Activated T-cell treated with anti-CD3 and anti-CD28 coated beads, Interleukin-2, amount 50 U/mL, for 72 hours (primary cell): Measurements from ENCODE around the gene NLRP2B. TPM values are rescaled to one million over a fixed set of nuclear protein-coding genes. Genes with fewer than 3 reads are reported as not detected.
"Not testable (repeated sequence)": the region's sequence is repeated elsewhere in the genome, so short reads cannot be mapped to it uniquely, and the experiment has no call there.

Experiments used
- ATAC-seq, 2 donors: fragments of 150-1000 bp; cut with Tn5 transposase; replicated peaks in 1 of 2; 2 replicates each; pipeline ENCODE4 v1.10.0; 2021; ENCODE audit warnings: moderate library complexity in 2 of 2, mild to moderate bottlenecking in 1 of 2
- DNase-seq, 2 donors: peaks; one replicate each; pipeline ENCODE4 v3.0.0; 2021 to 2022; ENCODE audit warnings: mixed read lengths in 1 of 2
- H3K27ac Mint-ChIP-seq: one replicate; pipeline ENCODE4 v1.8.0; 2022; ENCODE audit warnings: mild to moderate bottlenecking, moderate library complexity, mixed read lengths
- H3K27me3 Mint-ChIP-seq: one replicate; pipeline ENCODE4 v1.8.0; 2022; ENCODE audit warnings: low read depth, mixed read lengths
- H3K36me3 Mint-ChIP-seq, 2 donors: one replicate each; pipeline ENCODE4 v1.8.0; 2022; ENCODE audit warnings: mixed read lengths in 2 of 2, mild to moderate bottlenecking in 1 of 2; ENCODE audit not compliant: insufficient read depth in 2 of 2
- H3K4me1 Mint-ChIP-seq: one replicate; pipeline ENCODE4 v1.8.0; 2022; ENCODE audit warnings: low read depth, mixed read lengths
- H3K4me3 Mint-ChIP-seq, 2 donors: one replicate each; pipeline ENCODE4 v1.8.0; 2022; ENCODE audit warnings: mild to moderate bottlenecking in 2 of 2, mixed read lengths in 2 of 2, moderate library complexity in 2 of 2
- H3K9me3 Mint-ChIP-seq, 2 donors: one replicate each; pipeline ENCODE4 v1.8.0; 2022; ENCODE audit warnings: mixed read lengths in 2 of 2
- total RNA-seq, 2 donors: library from RNA; stranded (reverse); gene quantifications; one replicate each; pipeline ENCODE4 v1.2.3, GENCODE V29; 2022

NLRP2B gene
- total RNA-seq, 2 donors from 2014 or later = not detected

DNA sequence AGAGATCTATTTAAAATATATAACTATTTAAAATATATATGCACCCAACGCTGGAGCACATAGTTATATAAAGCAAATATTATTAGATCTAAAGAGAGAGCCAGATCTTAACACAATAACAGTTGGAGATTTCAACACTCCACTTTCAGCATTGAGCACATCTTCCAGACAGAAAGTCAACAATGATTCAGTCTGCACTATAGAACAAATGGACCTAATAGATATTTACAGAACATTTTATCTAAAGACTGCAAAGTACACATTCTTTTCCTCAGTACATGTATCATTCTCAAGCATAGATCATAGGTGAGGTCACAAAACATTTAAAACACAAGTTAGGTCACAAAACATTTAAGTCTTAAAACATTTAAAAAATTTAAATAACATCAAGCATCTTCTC, 36.4 kb downstream of the NLRP2B start:
- Mint-ChIP-seq H3K4me1 (no peaks in the 10 kb centered on the region), H3K4me3 (no peak overlapping the region), H3K27me3 (peaks cover 28% of the 10 kb centered on the region), H3K9me3 (peaks cover 0 to 3% of the 10 kb centered on the region in 2 donors), H3K36me3 (peaks cover 3 to 4% of the 10 kb centered on the region in 2 donors), H3K27ac (no peak overlapping the region)
- ATAC-seq (no peak), DNase-seq (no peak)

DNA sequence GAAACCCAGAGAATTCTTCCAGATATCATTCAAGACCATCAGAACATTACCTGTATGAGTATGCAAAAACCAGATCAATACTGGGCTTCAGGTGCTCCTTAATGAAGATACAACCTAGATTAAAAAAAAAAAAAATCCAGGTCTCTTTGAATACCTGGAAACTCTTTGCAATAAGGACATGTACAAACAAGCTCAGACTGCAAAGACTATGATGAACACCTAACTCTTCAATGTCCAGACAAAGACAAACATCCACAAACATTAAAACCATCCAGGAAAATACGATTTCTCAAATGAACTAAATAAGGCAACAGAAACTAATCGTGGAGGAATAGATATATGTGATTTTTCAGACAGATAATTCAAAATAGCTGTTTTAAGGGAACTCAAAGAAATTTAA, 38.7 kb downstream of the NLRP2B start:
- no peaks in the 10 kb centered on the region for H3K4me1 Mint-ChIP-seq
- peaks cover 0 to 6% of the 10 kb centered on the region in 2 donors for H3K9me3 Mint-ChIP-seq
- peaks cover 3 to 4% of the 10 kb centered on the region in 2 donors for H3K36me3 Mint-ChIP-seq
- DNase-seq (no peak), ATAC-seq (no peak)
- H3K27ac Mint-ChIP-seq = no peak overlapping the region
- H3K27me3 Mint-ChIP-seq = peaks cover 28% of the 10 kb centered on the region
- no peak overlapping the region for H3K4me3 Mint-ChIP-seq

DNA sequence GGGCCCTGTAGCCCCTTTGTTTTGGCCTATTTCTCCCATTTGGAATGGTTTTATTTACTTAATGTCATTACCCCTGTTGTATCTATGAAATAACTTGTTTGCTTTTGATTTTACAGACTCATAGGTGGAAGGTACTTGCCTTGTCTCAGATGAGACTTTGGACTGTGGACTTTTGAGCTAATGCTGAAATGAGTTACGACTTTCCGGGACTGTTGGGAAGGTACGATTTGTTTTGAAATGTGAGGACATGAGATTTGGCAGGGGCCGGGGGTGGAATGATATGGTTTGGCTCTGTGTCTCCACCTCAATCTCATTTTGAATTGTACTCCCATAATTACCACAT, 39.4 kb downstream of the NLRP2B start:
- Mint-ChIP-seq H3K9me3 (peaks cover 2 to 10% of the 10 kb centered on the region in 2 donors), H3K27me3 (peaks cover 28% of the 10 kb centered on the region), H3K36me3 (peaks cover 3 to 4% of the 10 kb centered on the region in 2 donors), H3K4me3 (no peak overlapping the region), H3K4me1 (no peaks in the 10 kb centered on the region), H3K27ac (no peak overlapping the region)
- DNase-seq = no peak
- ATAC-seq = no peak

DNA sequence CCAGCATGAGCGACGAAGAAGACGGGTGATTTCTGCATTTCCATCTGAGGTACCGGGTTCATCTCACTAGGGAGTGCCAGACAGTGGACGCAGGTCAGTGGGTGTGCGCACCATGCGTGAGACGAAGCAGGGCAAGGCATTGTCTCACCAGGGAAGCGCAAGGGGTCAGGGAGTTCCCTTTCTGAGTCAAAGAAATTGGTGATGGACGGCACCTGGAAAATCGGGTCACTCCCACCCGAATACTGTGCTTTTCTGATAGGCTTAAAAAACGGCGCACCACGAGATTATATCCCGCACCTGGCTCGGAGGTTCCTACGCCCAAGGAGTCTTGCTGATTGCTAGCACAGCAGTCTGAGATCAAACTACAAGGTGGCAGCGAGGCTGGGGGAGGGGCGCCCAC, 50.6 kb downstream of the NLRP2B start:
- H3K36me3 Mint-ChIP-seq, ATAC-seq, H3K4me3 Mint-ChIP-seq, H3K4me1 Mint-ChIP-seq, H3K27ac Mint-ChIP-seq, DNase-seq: not testable (repeated sequence)
- Mint-ChIP-seq H3K9me3 (peaks cover 5 to 16% of the 10 kb centered on the region in 2 donors), H3K27me3 (peaks cover 11% of the 10 kb centered on the region)

Other genes starting within 250 kb of the NLRP2B start
- 1 to 10 TPM; 8.6 to 9.9 TPM for gene ZXDB, start 88.2 kb downstream of the NLRP2B start, total RNA-seq
- gene ZXDA, start 230.2 kb upstream of the NLRP2B start, total RNA-seq = 1 to 10 TPM; 4.9 to 5.4 TPM